HepG2 (cell line): Measurements from ENCODE around the gene CPLX1. TPM values are rescaled to one million over a fixed set of nuclear protein-coding genes. Genes with fewer than 3 reads are reported as not detected.
A peak's percentile ranks its signal among the peaks of the same experiment; 100 is the strongest.

ENCODE experiments used
- ATAC-seq: fragments of 200-7000 bp; cut with Tn5 transposase; 3 replicates; pipeline ENCODE4 v1.9.1; 2020; ENCODE audit warnings: mild to moderate bottlenecking, moderate library complexity
- BruUV-seq: library from RNA; stranded (reverse); fragments of 400-500 nt; replicated peaks from 2 replicates; lab custom pipeline; 2021; lab: Mats Ljungman, UMichigan
- CTCF ChIA-PET: fragments of 300-600 bp; formaldehyde crosslinking; extraction: SDS; loops from one replicate; lab custom pipeline; 2021; ENCODE audit warnings: low total read pairs, inconsistent platforms, low intra/inter-chr PET ratio; lab: Yijun Ruan, JAX
- POLR2A ChIA-PET: fragments of 350-600 bp; sonication (Branson Sonifier 250); formaldehyde crosslinking; loops from one replicate; lab custom pipeline; 2020; ENCODE audit warnings: antibody characterized with exemption, inconsistent platforms; lab: Yijun Ruan, JAX
- DNase-seq: peaks from one replicate; pipeline ENCODE4 v3.0.0-alpha.2; 2015; ENCODE audit warnings: low spot score
- FAIRE-seq: peaks from 3 replicates; lab custom pipeline; 2011; peaks lifted over from hg19 to GRCh38; lab: Jason Lieb, UNC
- H2AFZ ChIP-seq: one replicate; pipeline ENCODE4 v1.6.1; 2011; ENCODE audit warnings: low read length, inconsistent platforms
- H3K27ac ChIP-seq: fragments of 300-600 bp; 3 replicates; pipeline ENCODE4 v1.8.0; 2011; ENCODE audit warnings: mixed run types, mild to moderate bottlenecking, mixed read lengths, low read length, inconsistent platforms; ENCODE audit not compliant: insufficient read depth; ENCODE audit errors: extremely low read length
- H3K27me3 ChIP-seq, 2 experiments: fragments of 200-600 bp in 1 of 2; 2 replicates in 1 of 2; 3 replicates in 1 of 2; pipeline versions ENCODE4 v1.6.0 to v1.8.0; 2011; ENCODE audit warnings: low read length in 2 of 2, mild to moderate bottlenecking in 2 of 2, moderate library complexity in 2 of 2, inconsistent platforms in 1 of 2; ENCODE audit not compliant: insufficient read depth in 2 of 2, control insufficient read depth in 1 of 2
- H3K36me3 ChIP-seq, 2 experiments: fragments of 200-600 bp in 1 of 2; replicated peaks in 1 of 2; 2 replicates in 1 of 2; 3 replicates in 1 of 2; pipeline versions ENCODE4 v1.5.1 to v1.8.0; 2011; ENCODE audit warnings: low read length in 2 of 2, inconsistent platforms in 1 of 2; ENCODE audit not compliant: insufficient read depth in 2 of 2, control insufficient read depth in 1 of 2
- H3K4me1 ChIP-seq: 2 replicates; pipeline ENCODE4 v1.5.1; 2012; ENCODE audit warnings: low read length, inconsistent platforms; ENCODE audit not compliant: insufficient read depth
- H3K4me2 ChIP-seq: 2 replicates; pipeline ENCODE4 v1.6.0; 2011; ENCODE audit warnings: low read depth, low read length, inconsistent platforms
- H3K4me3 ChIP-seq, 3 experiments: fragments of 200-600 bp in 1 of 3; sonication (generic), shearing (Covaris generic) in 1 of 3; replicated peaks in 1 of 3; 2 replicates each; pipeline ENCODE4 v1.5.1; 2011 to 2016; ENCODE audit warnings: low read length in 3 of 3, inconsistent platforms in 2 of 3, low read depth in 2 of 3, mild to moderate bottlenecking in 2 of 3, control low read depth in 1 of 3, mixed read lengths in 1 of 3; ENCODE audit not compliant: insufficient read depth in 1 of 3
- H3K79me2 ChIP-seq: one replicate; pipeline ENCODE4 v1.6.1; 2011; ENCODE audit warnings: low read length, inconsistent platforms; ENCODE audit not compliant: insufficient read depth
- H3K9ac ChIP-seq: 2 replicates; pipeline ENCODE4 v1.6.0; 2011; ENCODE audit warnings: mild to moderate bottlenecking, low read depth, low read length, inconsistent platforms; ENCODE audit not compliant: insufficient read depth
- H3K9me3 ChIP-seq: 2 replicates; pipeline ENCODE4 v1.5.1; 2012; ENCODE audit warnings: mild to moderate bottlenecking, low read length
- H4K20me1 ChIP-seq: 2 replicates; pipeline ENCODE4 v1.6.0; 2011; ENCODE audit warnings: inconsistent platforms, mild to moderate bottlenecking, low read length, moderate library complexity; ENCODE audit not compliant: insufficient read depth
- ERF ChIP-seq: IDR thresholded peaks from 2 replicates; pipeline ENCODE4 v1.6.1; 2018; ENCODE audit warnings: missing biosample characterization, missing genetic modification reagents
- HES4 ChIP-seq: sonication (generic); formaldehyde crosslinking; IDR thresholded peaks from 2 replicates; pipeline ENCODE4 v1.9.0; 2021; ENCODE audit warnings: mild to moderate bottlenecking, missing genetic modification reagents, borderline replicate concordance
- HNRNPK ChIP-seq: fragments of 200-400 bp; formaldehyde crosslinking; IDR thresholded peaks from 2 replicates; pipeline ENCODE4 v1.6.1; 2018; ENCODE audit warnings: low read length, low read depth, moderate library complexity, mild to moderate bottlenecking; ENCODE audit not compliant: poor library complexity, severe bottlenecking
- MAZ ChIP-seq, 2 experiments: sonication (generic) in 1 of 2; formaldehyde crosslinking in 1 of 2; IDR thresholded peaks; 2 replicates each; pipeline versions ENCODE4 v1.5.0 to v1.6.1; 2012 to 2020; ENCODE audit warnings: low read depth in 2 of 2, mild to moderate bottlenecking in 2 of 2, borderline replicate concordance in 1 of 2, improper control_type of control experiment in 1 of 2, low read length in 1 of 2, missing genetic modification reagents in 1 of 2, moderate library complexity in 1 of 2
- MXI1 ChIP-seq: IDR thresholded peaks from 3 replicates; pipeline ENCODE4 v1.6.1; 2012; ENCODE audit warnings: low read depth, low read length, inconsistent platforms, borderline replicate concordance
- SALL1 ChIP-seq: sonication (generic); formaldehyde crosslinking; IDR thresholded peaks from 2 replicates; pipeline ENCODE4 v1.8.0; 2022; ENCODE audit warnings: mild to moderate bottlenecking, missing genetic modification reagents
- SAP130 ChIP-seq: IDR thresholded peaks from 2 replicates; pipeline ENCODE4 v1.6.1; 2016; ENCODE audit warnings: low read depth
- SRY ChIP-seq: sonication (generic); formaldehyde crosslinking; IDR thresholded peaks from 2 replicates; pipeline ENCODE4 v1.8.0; 2022; ENCODE audit warnings: mild to moderate bottlenecking, missing genetic modification reagents
- ZBTB20 ChIP-seq: sonication (generic); formaldehyde crosslinking; IDR thresholded peaks from 2 replicates; pipeline ENCODE4 v1.8.1; 2023; ENCODE audit warnings: missing genetic modification reagents, low read depth, mild to moderate bottlenecking, borderline replicate concordance
- ZNF430 ChIP-seq: sonication (generic); formaldehyde crosslinking; IDR thresholded peaks from 2 replicates; pipeline ENCODE4 v1.9.0; 2021; ENCODE audit warnings: mild to moderate bottlenecking, missing genetic modification reagents
- ZNF563 ChIP-seq: sonication (generic); formaldehyde crosslinking; IDR thresholded peaks from 2 replicates; pipeline ENCODE4 v1.8.0; 2022; ENCODE audit warnings: mild to moderate bottlenecking, moderate library complexity, missing genetic modification reagents
- ZNF768 ChIP-seq: sonication (generic); formaldehyde crosslinking; IDR thresholded peaks from 2 replicates; pipeline ENCODE4 v1.4.0; 2020; ENCODE audit warnings: missing genetic modification reagents
- ZNF850 ChIP-seq: sonication (generic); formaldehyde crosslinking; conservative IDR thresholded peaks from 2 replicates; pipeline ENCODE4 v1.9.0; 2021; ENCODE audit warnings: mild to moderate bottlenecking, missing genetic modification reagents
- WGBS: methylation state at CpG from one replicate; pipeline ENCODE4 v1.1.6; 2017; ENCODE audit warnings: low lambda C conversion rate; 5-methylcytosine and 5-hydroxymethylcytosine counted together
- in situ Hi-C: cut with HindIII; loops from 2 replicates; pipeline ENCODE4 v1.10.0; 2017; ENCODE audit warnings: low pct_unique_long_range_greater_than_20kb; ENCODE audit not compliant: extremely low pct_ligation_motif_present
- intact Hi-C: fragments of 100-400 bp; cut with micrococcal nuclease; formaldehyde crosslinking; loops from one replicate; pipeline ENCODE4 v1.10.0; 2022; ENCODE audit not compliant: unreplicated experiment
- polyA plus RNA-seq, 8 experiments: library from polyadenylated mRNA; depleted of rRNA in 3 of 8; stranded (reverse) in 7 of 8; unstranded in 1 of 8; fragments of >200 nt; fragmentation: Illumina TruSeq in 4 of 8; extraction: Trizol in 4 of 8; gene quantifications; 2 replicates each; pipeline versions ENCODE4 v1.2.1 to v1.2.3, GENCODE V29; 2011 to 2016; ENCODE audit warnings: low read depth in 4 of 8, missing spikeins in 1 of 8, mixed read lengths in 1 of 8; ENCODE audit not compliant: insufficient read depth in 1 of 8
- total RNA-seq, 5 experiments: library from RNA; depleted of rRNA; stranded (reverse); fragments of >200 nt; fragmentation: Illumina TruSeq; extraction: Trizol; gene quantifications; 2 replicates each; pipeline ENCODE4 v1.2.3, GENCODE V29; 2016; ENCODE audit warnings: low read depth in 1 of 5
- TF ChIP-seq, protein P1 (sequence below): IDR thresholded peaks from 2 replicates; pipeline ENCODE4 v1.6.1; 2016; ENCODE audit warnings: mild to moderate bottlenecking, missing biosample characterization, missing genetic modification reagents
- TF ChIP-seq, protein P2 (sequence below), 2 experiments: IDR thresholded peaks; 2 replicates each; pipeline ENCODE4 v1.6.1; 2011 to 2012; ENCODE audit warnings: low read length in 2 of 2, borderline replicate concordance in 1 of 2, low read depth in 1 of 2, mild to moderate bottlenecking in 1 of 2, moderate library complexity in 1 of 2
- TF ChIP-seq, protein P3 (sequence below): sonication (generic); formaldehyde crosslinking; IDR thresholded peaks from 2 replicates; pipeline ENCODE4 v1.8.1; 2023; ENCODE audit warnings: missing genetic modification reagents, inconsistent platforms, borderline replicate concordance

Gene CPLX1
- total and polyA plus RNA-seq, 2 of the 13 experiments (the other 11 are each of a cell fraction or from before 2014, with no cell fraction given), result 0.18 TPM

DNA sequence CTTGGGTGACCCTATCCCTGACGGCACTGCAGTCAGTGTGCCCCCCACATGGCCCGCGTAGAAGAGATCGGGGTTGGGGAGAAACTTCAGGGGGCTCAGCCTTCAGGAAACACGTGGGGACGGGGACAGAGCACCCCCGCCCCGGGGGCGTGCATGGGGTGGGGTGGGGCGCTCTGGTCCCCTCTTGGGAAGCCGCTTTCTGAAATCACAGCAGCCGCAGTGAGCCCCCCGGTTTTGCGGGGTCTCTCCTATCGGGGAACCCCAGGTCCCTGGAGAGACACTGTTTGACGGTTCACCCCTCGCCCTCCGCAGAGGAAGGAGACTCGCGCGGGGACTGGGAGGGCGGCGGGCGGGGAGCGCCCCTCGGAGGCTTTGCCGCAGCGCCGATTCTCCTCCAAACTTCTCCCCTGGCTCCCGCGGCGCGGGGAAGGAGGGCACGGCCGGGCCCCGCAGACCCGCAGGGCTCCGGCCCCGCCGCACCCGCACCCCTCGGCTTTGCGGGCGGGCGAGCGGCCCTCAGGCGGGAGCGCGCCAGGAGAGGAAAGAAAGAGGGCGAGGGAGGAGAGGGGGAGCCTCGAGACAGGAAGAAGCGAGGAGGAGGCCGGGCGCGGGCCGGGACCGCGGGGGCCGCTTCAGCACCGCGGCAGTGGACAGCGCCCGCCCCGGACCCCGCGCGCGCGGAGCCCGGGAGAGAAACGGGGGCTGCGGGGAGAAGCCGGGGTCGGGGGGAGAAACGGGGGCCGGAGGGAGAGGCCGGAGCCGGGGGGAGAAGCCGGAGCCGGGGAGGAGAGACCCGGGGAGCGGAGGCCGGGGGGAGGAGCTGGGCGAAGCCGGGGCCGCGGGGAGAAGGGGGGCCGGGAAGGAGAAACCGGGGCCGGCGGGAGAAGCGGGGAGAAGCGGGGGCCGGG is 612 bp downstream of the CPLX1 start:
- ATAC-seq, result no peak
- H3K27ac ChIP-seq, result no peak overlapping the region
- BruUV-seq, result no TSS peak
- CTCF ChIA-PET, result no interaction called here
- peaks cover 10% of the 10 kb centered on the region; the same call in 1 of the 2 replicates for H4K20me1 ChIP-seq
- FAIRE-seq, result no peak
- in situ Hi-C loops, result no loop called here
- H3K9ac ChIP-seq, result no peak overlapping the region
- POLR2A ChIA-PET, result no interaction called here
- no peak for DNase-seq
- peak overlapping the region in 2 of 3 experiments; percentile 47 to 62; a peak in 4 of 6 replicates for H3K4me3 ChIP-seq
- no peaks in the 10 kb centered on the region for H3K9me3 ChIP-seq
- 0 out of 2 replicates have a peak, but pooled peaks cover 2% of the 10 kb centered on the region for H3K4me1 ChIP-seq
- intact Hi-C loops, result no loop called here
- no peaks in the 10 kb centered on the region for H3K79me2 ChIP-seq
- 17% methylated on average over 77 of the region's 94 CpGs for WGBS
- H3K36me3 ChIP-seq, result no peaks in the 10 kb centered on the region
- H2AFZ ChIP-seq, result no peak overlapping the region
- H3K27me3 ChIP-seq, result peaks cover 18 to 86% of the 10 kb centered on the region in 2 experiments
- peak overlapping the region; percentile 45 for H3K4me2 ChIP-seq
- TF ChIP-seq MXI1 (peak; percentile 6; the same call in 1 of the 3 replicates), ZNF768 (CRISPR knock-in tag) (0 out of 2 replicates have a peak, but pooled peaks have one; percentile 18), ERF (0 out of 2 replicates have a peak, but pooled peaks have one; percentile 26), SRY (CRISPR knock-in tag) (peak; percentile 31; the same call in 1 of the 2 replicates), ZBTB20 (no peak), SAP130 (CRISPR knock-in tag) (peak; percentile 57), ZNF563 (CRISPR knock-in tag) (peak; percentile 73; the same call in 1 of the 2 replicates), ZNF850 (no peak), MAZ (IDR thresholded peaks at IDR 0.05; ENCODE audit: borderline replicate concordance, low read depth, low read length) (no peak), MAZ (CRISPR knock-in tag; IDR thresholded peaks at IDR 0.05; ENCODE audit: low read depth) (peak; percentile 38), HES4 (CRISPR knock-in tag) (peak; percentile 74; the same call in 1 of the 2 replicates), SALL1 (CRISPR knock-in tag) (peak; percentile 67), ZNF430 (no peak), HNRNPK (peak; percentile 66)
- TF ChIP-seq, protein P1, sequence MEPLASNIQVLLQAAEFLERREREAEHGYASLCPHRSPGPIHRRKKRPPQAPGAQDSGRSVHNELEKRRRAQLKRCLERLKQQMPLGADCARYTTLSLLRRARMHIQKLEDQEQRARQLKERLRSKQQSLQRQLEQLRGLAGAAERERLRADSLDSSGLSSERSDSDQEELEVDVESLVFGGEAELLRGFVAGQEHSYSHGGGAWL (CRISPR knock-in tag), result peak; percentile 52; the same call in 1 of the 2 replicates
- TF ChIP-seq, protein P2, sequence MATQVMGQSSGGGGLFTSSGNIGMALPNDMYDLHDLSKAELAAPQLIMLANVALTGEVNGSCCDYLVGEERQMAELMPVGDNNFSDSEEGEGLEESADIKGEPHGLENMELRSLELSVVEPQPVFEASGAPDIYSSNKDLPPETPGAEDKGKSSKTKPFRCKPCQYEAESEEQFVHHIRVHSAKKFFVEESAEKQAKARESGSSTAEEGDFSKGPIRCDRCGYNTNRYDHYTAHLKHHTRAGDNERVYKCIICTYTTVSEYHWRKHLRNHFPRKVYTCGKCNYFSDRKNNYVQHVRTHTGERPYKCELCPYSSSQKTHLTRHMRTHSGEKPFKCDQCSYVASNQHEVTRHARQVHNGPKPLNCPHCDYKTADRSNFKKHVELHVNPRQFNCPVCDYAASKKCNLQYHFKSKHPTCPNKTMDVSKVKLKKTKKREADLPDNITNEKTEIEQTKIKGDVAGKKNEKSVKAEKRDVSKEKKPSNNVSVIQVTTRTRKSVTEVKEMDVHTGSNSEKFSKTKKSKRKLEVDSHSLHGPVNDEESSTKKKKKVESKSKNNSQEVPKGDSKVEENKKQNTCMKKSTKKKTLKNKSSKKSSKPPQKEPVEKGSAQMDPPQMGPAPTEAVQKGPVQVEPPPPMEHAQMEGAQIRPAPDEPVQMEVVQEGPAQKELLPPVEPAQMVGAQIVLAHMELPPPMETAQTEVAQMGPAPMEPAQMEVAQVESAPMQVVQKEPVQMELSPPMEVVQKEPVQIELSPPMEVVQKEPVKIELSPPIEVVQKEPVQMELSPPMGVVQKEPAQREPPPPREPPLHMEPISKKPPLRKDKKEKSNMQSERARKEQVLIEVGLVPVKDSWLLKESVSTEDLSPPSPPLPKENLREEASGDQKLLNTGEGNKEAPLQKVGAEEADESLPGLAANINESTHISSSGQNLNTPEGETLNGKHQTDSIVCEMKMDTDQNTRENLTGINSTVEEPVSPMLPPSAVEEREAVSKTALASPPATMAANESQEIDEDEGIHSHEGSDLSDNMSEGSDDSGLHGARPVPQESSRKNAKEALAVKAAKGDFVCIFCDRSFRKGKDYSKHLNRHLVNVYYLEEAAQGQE (IDR thresholded peaks at IDR 0.05; ENCODE audit: borderline replicate concordance in 1 of 2, low read depth in 1 of 2, low read length in 2 of 2), result peak; percentile 83 to 94
- TF ChIP-seq, protein P3, sequence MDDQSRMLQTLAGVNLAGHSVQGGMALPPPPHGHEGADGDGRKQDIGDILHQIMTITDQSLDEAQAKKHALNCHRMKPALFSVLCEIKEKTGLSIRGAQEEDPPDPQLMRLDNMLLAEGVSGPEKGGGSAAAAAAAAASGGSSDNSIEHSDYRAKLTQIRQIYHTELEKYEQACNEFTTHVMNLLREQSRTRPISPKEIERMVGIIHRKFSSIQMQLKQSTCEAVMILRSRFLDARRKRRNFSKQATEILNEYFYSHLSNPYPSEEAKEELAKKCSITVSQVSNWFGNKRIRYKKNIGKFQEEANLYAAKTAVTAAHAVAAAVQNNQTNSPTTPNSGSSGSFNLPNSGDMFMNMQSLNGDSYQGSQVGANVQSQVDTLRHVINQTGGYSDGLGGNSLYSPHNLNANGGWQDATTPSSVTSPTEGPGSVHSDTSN, result no peak
